ENCODE measurements around the gene SOHLH1. TPM values are rescaled to one million over a fixed set of nuclear protein-coding genes. Genes with fewer than 3 reads are reported as not detected.
A peak's percentile ranks its signal among the peaks of the same experiment; 100 is the strongest.

SOHLH1 gene
- total RNA-seq, 1 donor from 2014 or later = not detected

DNA sequence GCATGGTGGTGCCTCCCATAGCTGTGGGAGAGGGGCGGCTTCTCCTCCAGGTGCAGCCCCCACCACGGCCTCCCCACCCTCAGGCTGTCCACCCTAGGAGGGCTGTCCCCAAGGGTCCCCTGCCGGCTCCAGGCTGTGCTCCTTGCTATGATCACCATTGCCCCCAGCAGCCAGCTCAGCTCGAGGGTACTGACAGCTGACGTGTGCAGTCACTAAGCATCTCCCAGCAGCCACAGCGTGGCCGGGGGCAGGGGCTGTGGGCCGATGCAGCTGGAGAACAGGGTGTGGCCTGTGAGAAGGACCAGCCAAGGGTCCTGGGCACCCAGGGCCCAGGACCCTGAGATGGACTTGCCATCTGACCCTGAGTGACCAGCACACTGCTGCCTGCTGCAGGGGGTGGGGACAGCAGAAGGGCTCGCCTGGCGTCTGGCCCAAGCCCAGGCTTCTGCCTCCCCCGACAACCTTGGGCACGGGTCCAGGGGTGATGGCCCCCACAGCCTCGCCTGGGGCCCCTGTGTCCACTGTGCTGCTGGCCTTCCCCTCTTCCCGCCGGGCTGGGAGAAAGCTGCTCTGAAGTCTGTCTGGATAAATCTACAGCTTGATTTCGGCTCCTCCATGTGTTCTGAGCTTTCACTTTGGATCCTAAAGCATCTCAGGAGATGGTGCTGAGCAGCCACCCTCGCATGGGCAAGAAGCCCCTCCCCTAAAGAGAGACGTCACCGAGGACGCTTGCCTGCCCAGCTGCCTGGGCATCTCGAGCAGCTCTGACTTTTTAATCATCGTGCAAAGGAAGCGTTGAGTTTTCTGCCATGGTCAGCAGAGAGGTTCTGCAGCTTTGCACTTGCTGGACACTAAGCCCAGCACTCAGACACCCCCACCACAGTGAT lies 8.2 kb upstream of the SOHLH1 start:
- DNase-seq (ENCODE audit: missing footprints) = no peak
- intact Hi-C loops (cut with DNase I) = no loop called here
- ATAC-seq = no peak

DNA sequence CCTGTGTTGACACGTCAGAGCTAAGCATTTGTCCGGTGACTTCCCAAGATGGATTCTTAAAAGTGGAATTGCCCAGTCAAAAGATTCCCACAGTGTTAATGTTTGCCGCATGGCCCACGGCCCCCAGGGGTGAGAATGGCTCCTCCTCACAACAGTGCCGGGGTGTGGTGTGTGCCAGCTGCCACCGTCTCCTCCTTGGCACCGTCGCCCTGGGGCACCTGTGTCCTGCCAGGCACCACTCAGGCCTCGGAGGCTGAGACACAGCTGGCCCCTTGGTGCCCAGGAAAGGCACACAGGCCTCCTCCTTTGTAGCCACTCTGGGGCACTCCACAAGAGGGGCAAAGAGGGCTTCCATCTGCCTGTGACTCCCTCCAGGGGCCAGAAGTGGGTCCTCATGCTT lies 7.0 kb upstream of the SOHLH1 start:
- ATAC-seq (no peak), DNase-seq (ENCODE audit: missing footprints) (no peak)
- intact Hi-C loops (cut with DNase I) = no loop called here

DNA sequence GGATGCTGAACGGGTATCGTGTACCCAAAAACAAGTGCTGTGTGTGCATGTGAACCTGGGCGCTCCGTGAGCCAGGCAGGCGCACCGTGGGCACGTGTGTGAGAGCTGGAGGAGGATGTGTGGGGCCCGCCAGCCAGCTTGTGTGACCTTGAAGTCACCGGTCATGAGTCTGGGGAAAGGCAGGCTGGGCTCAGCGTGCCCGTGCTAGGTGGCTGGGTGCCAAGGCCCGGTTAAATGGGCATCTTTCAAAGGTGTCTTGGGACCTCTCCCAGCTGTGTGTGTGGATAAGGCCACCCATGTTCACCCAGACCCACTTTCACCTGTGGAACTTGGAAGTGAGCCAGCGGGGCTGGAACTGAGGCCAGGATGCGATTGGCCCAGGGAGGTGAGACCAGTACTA lies 6.1 kb upstream of the SOHLH1 start:
- intact Hi-C loops (cut with DNase I) = no loop called here
- peak; percentile 45 for ATAC-seq

DNA sequence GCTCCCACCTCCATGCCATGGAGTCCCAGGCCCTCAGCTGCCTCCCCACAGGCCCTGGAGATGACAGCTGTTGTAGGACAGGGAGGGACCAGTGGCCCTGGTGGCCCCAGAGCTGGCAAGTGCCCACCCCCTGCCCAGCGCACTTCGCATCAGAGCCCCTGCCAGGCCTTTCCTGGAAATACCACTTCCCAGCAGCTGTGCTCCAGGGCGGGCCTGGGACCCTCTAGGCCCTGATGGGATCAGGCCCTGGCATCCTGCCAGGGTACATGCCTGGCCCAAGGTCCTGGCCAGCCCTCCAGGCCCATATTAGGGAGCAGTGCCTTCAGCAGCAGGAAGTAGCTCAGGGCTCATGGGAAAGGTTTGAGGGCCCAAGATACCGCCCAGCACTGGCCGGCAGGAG lies 5.2 kb upstream of the SOHLH1 start:
- ATAC-seq = no peak
- no peak for DNase-seq (ENCODE audit: missing footprints)
- intact Hi-C loops (cut with DNase I) = no loop called here

More for the DNA sequence above, 6.1 kb upstream of the SOHLH1 start:
- DNase-seq (ENCODE audit: missing footprints) = no peak

DNA sequence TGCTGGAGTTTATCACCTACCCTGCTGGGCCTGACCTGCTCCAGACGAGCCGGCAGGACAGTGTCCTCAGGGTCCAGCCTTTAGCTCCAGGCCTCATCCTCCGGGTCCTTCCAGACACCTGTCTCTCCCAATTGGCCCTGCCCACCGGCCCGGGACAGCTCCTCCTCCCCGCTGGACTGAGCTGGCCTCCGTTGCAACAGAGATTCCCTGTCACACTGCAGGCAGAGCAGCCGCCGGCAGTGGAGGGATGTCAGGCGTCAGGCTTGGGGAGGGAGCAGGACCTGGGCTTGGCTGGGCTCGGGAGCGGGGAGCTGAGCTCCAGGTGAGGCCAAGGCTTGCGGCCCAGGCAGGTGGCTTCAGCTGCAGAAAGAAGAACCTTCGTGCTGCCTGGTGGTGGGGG lies 4.4 kb upstream of the SOHLH1 start:
- ATAC-seq = no peak
- DNase-seq (ENCODE audit: missing footprints) = no peak
- intact Hi-C loops (cut with DNase I) = loop anchor here (2.0 kb wide), 1 partner anchor 419 kb away; no protein-coding TSS in a partner anchor

DNA sequence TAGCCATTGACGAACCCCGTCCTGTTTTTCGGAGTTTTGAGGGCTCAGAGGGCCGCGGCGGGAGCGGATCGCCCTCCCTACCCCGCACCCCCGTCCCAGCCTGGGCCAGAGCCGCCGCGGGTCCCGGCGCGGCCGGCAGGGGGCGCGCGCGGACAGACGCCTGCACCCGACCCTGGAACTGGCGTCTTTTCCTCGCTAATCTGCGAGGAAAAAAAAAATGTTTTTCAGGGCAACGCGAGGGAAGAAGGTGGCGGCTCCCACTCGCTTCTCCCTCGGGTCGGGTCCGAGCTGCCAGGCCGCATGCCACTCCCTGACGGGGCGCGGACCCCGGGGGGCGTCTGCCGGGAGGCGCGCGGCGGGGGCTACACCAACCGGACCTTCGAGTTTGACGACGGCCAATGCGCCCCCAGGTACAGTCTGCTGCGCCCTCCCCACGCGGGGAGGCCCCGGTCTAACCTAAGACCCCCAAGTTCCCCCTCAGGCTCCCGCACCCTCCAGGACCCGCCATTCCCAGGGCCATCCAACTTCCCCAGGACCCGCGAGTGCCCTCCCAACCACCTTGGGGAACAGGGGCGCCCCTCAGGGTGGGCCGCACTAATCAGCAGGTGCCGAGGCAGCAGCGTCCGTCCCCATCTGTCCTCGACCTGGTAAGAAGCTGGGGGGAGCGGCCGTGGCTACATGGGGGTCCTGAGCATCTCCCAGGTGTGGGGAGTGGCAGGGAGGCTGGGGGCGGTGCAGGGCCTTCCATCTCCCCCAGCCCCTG lies 2.9 kb upstream of the SOHLH1 start, which contains the start of gene KCNT1:
KCNT1 (plus strand) TSS at position 227 of the 763 bp plus-strand sequence; CDS start at position 301, 74 bp downstream.
- ATAC-seq (peak; percentile 55), DNase-seq (ENCODE audit: missing footprints) (no peak)
- intact Hi-C loops (cut with DNase I) = loop anchor here (2.0 kb wide), 1 partner anchor 421 kb away; no protein-coding TSS in a partner anchor

DNA sequence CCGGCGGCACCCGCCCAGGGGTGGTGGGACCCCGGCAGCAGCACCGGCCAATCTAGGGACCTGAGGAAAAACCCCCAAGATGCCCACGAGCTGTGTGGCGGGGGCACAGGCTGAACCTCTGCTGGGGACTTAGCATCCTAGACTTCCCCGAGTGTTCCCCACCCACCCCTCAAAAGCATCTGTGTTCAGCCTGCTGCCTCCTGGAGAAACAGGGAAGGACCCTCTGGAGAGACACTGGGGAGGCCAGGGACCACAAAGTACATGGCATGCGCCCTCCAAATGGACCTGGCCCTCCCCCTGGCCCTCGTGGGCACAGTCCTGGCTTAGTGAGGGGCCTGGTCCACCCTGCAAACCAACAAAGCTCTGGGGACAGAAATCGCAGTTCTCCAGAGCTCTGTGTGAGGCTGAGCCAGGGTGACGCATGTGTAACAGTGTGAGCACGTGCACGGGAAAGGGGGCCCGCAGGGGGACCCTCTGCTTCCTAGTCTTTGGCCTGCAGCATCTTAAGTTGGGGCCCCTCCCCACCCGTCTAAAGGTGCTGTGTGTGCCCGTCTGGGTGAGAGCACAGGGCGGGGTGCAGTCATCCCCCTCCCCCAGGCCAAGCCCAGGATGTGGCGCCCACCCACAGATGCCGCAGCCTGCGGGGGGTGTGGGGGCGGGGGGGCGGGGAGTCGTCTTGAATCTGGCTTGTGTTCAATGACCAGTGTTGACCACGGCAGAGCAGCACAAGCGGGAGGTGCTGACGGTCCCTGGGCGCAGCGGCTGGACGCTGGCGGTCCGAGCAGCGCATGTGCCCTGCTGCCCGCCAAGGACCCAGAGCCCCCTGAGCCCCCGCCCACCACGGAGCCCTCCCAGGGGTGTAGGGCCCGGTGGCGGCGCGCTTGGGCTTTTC lies 2.0 kb upstream of the SOHLH1 start:
- intact Hi-C loops (cut with DNase I) = no loop called here
- no peak for DNase-seq (ENCODE audit: missing footprints)
- ATAC-seq = no peak

DNA sequence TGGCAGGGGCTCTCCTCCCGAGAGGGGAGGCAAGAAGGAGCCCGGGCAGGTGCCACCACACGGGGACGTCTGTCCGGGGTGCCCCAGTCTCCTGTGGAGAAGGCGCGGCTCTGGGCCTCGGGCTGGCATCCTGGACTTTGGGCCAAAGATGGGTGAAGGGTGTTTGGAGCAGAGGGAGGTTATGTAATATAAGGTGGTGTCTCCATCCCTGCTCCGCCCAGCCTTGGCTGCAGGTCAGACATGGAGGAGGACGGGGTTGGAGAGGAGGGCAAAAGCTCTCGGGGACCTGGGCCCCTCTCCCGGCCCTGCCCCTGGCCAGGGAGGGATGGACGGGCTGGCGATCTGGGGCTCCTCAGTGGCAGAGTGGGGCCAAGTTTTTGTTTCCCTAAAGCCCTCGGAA lies 1.2 kb upstream of the SOHLH1 start:
- intact Hi-C loops (cut with DNase I) = no loop called here
- no peak for DNase-seq (ENCODE audit: missing footprints)
- no peak for ATAC-seq

DNA sequence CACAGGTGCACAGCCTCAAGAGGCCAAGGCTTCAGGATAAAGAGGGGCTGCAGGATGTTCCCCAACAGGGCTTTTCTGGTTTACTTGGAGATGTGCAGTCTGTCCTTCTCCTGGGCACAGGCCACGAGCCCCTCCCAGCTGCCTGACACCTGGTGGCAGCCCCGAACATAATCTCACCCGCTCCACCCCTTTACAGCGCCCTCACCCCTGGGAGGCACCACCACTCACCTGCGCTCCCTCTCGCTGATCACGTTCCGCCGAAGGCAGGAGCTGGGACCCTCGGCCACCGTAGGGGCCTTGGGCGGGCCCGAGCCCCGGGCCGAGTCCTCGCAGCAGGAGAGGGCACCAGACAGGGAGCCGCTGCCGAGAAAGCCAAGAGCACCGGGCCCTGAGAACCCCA lies 514 bp downstream of the SOHLH1 start:
- ATAC-seq (no peak), DNase-seq (ENCODE audit: missing footprints) (no peak)
- intact Hi-C loops (cut with DNase I) = no loop called here

DNA sequence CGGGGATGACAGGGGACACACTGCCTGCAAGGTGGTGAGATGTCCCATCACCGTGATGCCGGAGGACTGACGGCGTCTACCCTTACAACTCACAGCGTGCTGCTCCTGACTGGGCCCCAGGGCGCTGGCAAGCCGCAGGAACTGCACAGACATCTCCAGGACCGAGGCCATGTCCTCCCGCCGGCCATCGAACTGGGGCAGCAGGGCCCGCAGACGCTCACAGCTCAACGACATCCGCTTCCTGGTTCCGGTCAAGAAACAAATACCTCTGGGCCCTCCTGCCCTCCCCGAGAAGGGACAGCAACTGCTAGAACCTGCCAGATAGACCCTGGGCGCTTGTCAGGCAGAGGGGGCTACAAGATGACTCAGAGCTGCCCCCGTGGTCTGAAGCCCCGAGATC lies 1.0 kb downstream of the SOHLH1 start:
- ATAC-seq (no peak), DNase-seq (ENCODE audit: missing footprints) (no peak)
- intact Hi-C loops (cut with DNase I) = no loop called here

DNA sequence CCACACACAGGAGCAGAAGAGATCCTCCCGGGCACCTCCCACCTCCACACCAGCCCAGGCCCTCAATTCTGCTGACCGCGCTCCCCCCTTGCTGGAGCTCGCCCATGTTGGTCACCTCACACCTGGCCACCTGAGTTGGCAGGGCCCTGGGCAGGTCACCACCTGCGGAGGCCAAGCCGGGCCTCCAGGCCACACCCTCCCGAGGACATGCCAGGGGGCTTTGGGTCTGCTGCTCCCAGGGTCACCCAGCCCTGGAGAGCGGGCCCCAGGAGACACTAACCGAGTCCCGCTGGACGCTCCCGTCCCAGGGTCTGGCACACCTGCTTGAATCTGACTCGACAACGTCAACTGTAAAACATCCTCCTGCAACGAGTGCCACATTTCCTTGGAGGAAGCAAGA lies 2.1 kb downstream of the SOHLH1 start:
- DNase-seq (ENCODE audit: missing footprints) = no peak
- intact Hi-C loops (cut with DNase I) = no loop called here
- ATAC-seq = no peak

DNA sequence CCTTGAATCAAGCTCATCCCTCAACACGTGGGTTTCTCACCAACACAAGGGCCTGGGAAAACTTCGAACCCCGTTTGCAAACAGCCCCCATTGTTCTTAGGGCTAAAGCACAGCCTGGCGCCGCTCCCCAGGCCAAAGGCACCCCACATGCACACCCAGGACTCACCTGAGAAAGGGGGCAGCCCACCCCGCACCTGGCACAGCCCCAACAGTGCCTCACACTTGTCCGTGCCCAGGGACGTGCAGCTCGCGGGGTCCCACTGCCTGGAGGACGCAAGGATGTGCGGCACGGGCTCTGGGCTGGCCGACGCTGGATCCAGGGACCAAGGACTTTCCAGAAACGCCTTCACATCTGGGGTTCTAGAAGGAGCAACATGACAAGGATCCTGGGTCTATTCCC lies 2.8 kb downstream of the SOHLH1 start:
- DNase-seq (ENCODE audit: missing footprints) (no peak), ATAC-seq (no peak)
- intact Hi-C loops (cut with DNase I) = no loop called here

DNA sequence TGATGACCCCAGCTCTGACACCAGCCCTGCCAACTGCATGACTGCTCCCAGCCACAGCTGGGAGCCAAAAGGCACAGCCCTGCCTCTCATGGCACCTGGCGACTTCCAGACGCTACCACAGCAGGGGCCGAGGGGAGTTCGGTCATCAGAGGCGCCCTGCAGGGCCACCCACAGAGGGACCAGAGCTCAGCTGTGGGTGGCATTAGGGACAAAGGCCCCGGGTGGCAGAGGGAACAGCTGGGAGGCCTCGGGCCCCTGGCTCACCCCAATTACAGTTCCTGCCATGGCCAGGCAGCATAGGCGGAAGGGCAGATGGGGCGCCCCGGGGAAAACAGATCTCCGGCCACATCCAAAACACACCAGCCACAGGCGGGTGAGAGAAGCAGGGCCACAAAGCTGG lies 3.6 kb downstream of the SOHLH1 start:
- ATAC-seq (no peak), DNase-seq (ENCODE audit: missing footprints) (no peak)
- intact Hi-C loops (cut with DNase I) = no loop called here

DNA sequence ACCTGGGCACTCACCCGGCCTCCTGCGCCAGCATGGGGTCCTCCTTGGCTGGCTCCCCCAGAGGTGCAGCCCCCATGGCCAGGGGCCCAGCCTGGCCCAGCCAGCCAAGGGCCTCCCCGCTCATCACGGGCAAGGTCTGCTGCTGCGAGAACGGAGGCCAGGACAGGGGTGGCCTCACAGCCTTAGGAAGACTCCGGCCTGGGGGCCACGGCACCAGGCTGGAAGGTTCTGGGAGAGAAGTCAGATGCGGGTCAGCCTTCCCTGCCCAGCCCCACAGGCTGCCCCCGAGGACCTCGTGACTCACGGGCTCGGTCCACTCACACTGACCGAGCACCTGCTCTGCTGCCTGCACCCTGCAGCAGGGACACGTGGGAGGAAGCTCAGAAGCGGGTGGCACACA lies 4.2 kb downstream of the SOHLH1 start:
- DNase-seq (ENCODE audit: missing footprints) = no peak
- no peak for ATAC-seq
- intact Hi-C loops (cut with DNase I) = no loop called here

DNA sequence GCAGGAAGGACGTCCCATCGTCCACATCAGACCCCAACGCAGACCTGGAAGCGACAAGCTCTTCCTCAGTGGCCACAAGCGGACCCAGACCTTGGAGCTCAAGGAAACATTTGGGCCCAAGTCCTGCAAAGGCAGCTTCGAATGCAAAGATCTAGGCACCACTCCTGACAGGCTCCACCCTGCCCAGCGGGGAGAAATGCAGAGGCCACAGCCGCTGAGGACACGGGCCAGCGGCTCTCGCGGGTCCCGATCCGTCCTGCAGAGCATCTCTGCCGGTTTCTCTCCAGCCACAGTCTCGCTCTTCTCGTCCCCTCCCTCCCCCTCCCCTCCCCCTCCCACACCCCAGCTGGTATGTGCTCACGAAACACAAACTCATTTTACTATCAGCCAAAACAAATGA lies 4.9 kb downstream of the SOHLH1 start:
- intact Hi-C loops (cut with DNase I) = no loop called here
- DNase-seq (ENCODE audit: missing footprints) (no peak), ATAC-seq (no peak)

DNA sequence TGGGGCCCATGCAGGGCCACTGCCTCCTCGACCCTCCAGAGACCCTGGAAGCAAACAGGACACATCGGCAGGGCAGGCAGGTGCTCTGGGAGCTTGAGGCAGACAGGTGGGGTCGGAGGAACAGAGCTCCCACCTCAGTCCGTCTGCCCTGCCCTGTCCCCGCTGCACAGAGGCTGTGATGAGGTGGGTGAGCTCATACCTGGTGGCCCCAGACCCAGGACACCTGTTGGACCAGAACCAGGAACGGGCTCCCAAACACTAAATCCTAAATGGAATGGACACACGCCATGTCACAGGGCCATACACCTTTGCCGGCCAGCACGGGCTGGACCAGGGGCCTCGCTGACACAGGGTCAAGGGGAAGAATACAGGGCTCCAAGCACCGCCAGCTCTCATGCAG lies 5.5 kb downstream of the SOHLH1 start:
- intact Hi-C loops (cut with DNase I) = no loop called here
- DNase-seq (ENCODE audit: missing footprints) (no peak), ATAC-seq (no peak)

DNA sequence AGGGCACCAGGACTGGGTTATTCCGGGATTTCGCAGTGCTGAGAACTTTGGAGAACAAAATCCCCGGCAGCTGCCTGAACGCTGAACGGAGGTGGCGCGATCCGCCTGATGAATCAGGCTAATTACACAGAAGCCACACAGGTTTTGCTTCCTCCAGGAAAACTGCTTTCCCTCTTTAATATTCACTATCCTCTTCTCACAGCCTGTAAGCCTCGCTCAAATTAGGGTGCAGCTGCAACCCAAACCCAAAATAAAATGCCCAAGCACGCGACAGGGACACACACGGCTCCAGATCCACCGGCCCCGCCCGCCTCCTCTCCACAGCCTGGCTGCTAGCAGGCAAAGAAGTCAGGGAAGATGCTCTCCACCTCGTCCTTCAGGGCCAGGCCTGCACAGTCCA lies 6.0 kb downstream of the SOHLH1 start:
- ATAC-seq = no peak
- intact Hi-C loops (cut with DNase I) = no loop called here
- no peak for DNase-seq (ENCODE audit: missing footprints)

DNA sequence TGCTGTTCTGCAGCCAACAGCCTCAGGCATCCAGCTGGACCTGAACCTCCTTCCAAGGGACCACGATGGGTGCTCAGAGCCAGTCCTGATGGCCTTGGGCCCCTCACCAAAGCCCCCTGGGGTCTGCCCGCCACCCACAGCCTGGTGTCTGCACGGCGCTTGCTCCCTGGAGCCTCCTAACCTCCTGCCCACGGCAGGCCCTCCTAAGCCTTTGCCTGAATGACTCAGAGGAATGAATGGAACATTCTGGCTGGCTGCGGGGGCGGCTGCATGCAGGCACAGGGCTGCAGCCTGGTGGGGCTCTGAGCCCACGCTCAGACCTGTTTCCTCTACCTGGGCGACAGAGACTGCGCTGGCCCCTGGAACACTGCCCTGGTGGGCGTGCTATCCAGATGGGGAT lies 6.9 kb downstream of the SOHLH1 start:
- intact Hi-C loops (cut with DNase I) = no loop called here
- no peak for ATAC-seq
- no peak for DNase-seq (ENCODE audit: missing footprints)
